ENCODE measurements around the gene PLP1.
"Not testable (repeated sequence)": the region's sequence is repeated elsewhere in the genome, so short reads cannot be mapped to it uniquely, and the experiment has no call there.

The PLP1 gene

DNA sequence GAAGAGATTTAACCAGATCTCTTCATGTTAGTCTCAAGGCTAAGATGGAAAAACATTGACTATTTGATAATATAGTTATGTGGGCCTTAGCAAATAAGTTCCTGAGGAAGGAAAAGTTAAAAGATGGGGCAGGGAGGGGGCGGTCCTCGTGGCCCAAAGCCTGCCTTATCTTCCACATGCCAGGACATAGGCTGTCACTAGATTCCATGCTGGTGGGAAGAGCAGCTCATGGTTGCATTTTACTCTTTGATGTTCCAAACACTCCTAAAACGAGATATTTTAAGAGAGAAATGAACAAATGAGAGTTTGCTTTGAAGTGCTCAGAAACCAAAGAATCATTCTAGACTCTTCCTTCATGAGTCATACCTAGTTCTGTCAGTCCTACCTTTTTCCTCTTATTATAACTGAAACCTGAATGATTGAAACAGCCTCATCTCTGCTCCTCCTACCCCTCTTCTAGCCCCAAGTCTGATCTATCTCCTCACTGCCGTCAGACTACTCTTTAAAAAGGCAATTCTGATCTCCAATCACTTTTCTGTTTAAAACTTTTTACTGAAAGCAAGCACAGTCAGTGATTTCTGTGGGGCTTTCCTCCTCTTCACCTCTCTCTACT, 30.3 kb downstream of the PLP1 start:
- DNase-seq (ENCODE audit: low read depth, low spot score), result no peak
- Histone ChIP-seq H3K36me3 (ENCODE audit: insufficient read depth, insufficient read length, low read length) (no peaks in the 10 kb centered on the region), H3K4me3 (ENCODE audit: insufficient read length, low read depth) (no peak overlapping the region), H3K9me3 (ENCODE audit: insufficient read depth, low read length) (no peaks in the 10 kb centered on the region), H3K4me1 (ENCODE audit: insufficient read depth, insufficient read length) (peaks cover 2% of the 10 kb centered on the region), H3K9ac (ENCODE audit: insufficient read length, low read depth) (no peak overlapping the region), H3K27me3 (ENCODE audit: insufficient read depth, insufficient read length) (no peaks in the 10 kb centered on the region)
- TF ChIP-seq ZNF274 (IDR thresholded peaks at IDR 0.05; ENCODE audit: low read depth, low read length), result no peak
- no peak for TF ChIP-seq SUZ12 (IDR thresholded peaks at IDR 0.05; ENCODE audit: extremely low read depth, insufficient read depth, insufficient read length)
- no peak for TF ChIP-seq YY1 (IDR thresholded peaks at IDR 0.05; ENCODE audit: insufficient read depth, insufficient read length)

DNA sequence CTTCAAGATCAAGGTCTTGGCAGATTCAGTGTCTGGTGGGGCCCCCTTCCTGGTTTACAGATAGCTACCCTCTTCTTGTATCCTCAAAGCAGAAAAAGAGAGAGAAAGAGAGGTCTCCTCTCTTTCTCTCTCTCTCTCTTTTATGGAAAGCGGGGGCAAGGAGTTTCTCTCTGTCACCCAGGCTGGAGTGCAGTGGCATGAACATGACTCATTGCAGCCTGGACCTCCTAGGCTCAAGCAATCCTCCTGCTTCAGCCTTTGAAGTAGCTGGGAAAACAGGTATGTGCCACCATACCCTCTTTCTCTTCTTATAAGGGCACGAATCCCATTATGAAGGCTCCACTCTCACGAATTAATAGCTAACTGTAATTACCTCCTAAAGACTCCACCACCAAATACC, 35.2 kb downstream of the PLP1 start:
- no peak for DNase-seq (ENCODE audit: low read depth, low spot score)
- no peaks in the 10 kb centered on the region for H3K27me3 ChIP-seq (ENCODE audit: insufficient read depth, insufficient read length)
- no peak overlapping the region for H3K9ac ChIP-seq (ENCODE audit: insufficient read length, low read depth)
- H3K36me3 ChIP-seq (ENCODE audit: insufficient read depth, insufficient read length, low read length), result no peaks in the 10 kb centered on the region
- H3K9me3 ChIP-seq (ENCODE audit: insufficient read depth, low read length), result no peaks in the 10 kb centered on the region
- TF ChIP-seq ZNF274 (IDR thresholded peaks at IDR 0.05; ENCODE audit: low read depth, low read length), result no peak
- no peak for TF ChIP-seq YY1 (IDR thresholded peaks at IDR 0.05; ENCODE audit: insufficient read depth, insufficient read length)
- no peak for TF ChIP-seq SUZ12 (IDR thresholded peaks at IDR 0.05; ENCODE audit: extremely low read depth, insufficient read depth, insufficient read length)
- peaks cover 2% of the 10 kb centered on the region for H3K4me1 ChIP-seq (ENCODE audit: insufficient read depth, insufficient read length)
- no peak overlapping the region for H3K4me3 ChIP-seq (ENCODE audit: insufficient read length, low read depth)

DNA sequence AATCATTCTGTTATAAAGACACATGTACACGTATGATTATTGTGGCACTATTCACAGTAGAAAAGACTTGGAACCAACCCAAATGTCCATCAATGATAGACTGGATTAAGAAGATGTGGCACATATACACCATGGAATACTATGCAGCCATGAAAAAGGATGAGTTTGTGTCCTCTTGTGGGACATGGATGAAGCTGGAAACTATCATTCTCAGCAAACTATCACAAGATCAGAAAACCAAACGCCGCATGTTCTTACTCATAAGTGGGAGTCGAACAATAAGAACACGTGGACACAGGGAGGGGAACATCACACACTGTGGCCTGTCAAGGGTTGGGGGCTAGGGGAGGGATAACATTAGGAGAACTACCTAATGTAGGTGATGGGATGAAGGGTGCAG, 40.5 kb downstream of the PLP1 start:
- H3K9ac ChIP-seq (ENCODE audit: insufficient read length, low read depth); H3K9me3 ChIP-seq (ENCODE audit: insufficient read depth, low read length); H3K4me3 ChIP-seq (ENCODE audit: insufficient read length, low read depth); H3K4me1 ChIP-seq (ENCODE audit: insufficient read depth, insufficient read length); H3K27me3 ChIP-seq (ENCODE audit: insufficient read depth, insufficient read length); H3K36me3 ChIP-seq (ENCODE audit: insufficient read depth, insufficient read length, low read length); DNase-seq (ENCODE audit: low read depth, low spot score): not testable (repeated sequence)

DNA sequence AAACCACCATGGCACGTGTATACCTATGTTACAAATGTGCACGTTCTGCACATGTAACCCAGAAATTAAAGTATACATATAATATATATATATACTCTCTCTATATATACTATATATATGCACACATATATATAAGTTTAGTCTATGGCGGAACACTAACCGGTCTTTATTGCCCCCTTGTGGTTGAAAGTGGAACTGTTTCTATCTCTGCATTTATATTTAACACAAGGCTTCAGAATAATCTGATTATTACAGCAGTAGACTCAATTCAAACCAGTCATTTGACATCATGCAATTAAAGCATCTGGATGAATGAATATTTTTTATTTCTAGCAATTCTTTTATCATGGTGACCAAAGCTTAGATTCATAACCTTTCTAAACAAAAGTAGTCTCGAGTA, 40.9 kb downstream of the PLP1 start:
- DNase-seq (ENCODE audit: low read depth, low spot score), result no peak
- Histone ChIP-seq H3K9ac (ENCODE audit: insufficient read length, low read depth) (no peak overlapping the region), H3K4me3 (ENCODE audit: insufficient read length, low read depth) (no peak overlapping the region), H3K36me3 (ENCODE audit: insufficient read depth, insufficient read length, low read length) (no peaks in the 10 kb centered on the region), H3K27me3 (ENCODE audit: insufficient read depth, insufficient read length) (no peaks in the 10 kb centered on the region), H3K4me1 (ENCODE audit: insufficient read depth, insufficient read length) (no peaks in the 10 kb centered on the region), H3K9me3 (ENCODE audit: insufficient read depth, low read length) (no peaks in the 10 kb centered on the region)
- TF ChIP-seq ZNF274 (IDR thresholded peaks at IDR 0.05; ENCODE audit: low read depth, low read length) (no peak), YY1 (IDR thresholded peaks at IDR 0.05; ENCODE audit: insufficient read depth, insufficient read length) (no peak), SUZ12 (IDR thresholded peaks at IDR 0.05; ENCODE audit: extremely low read depth, insufficient read depth, insufficient read length) (no peak)

DNA sequence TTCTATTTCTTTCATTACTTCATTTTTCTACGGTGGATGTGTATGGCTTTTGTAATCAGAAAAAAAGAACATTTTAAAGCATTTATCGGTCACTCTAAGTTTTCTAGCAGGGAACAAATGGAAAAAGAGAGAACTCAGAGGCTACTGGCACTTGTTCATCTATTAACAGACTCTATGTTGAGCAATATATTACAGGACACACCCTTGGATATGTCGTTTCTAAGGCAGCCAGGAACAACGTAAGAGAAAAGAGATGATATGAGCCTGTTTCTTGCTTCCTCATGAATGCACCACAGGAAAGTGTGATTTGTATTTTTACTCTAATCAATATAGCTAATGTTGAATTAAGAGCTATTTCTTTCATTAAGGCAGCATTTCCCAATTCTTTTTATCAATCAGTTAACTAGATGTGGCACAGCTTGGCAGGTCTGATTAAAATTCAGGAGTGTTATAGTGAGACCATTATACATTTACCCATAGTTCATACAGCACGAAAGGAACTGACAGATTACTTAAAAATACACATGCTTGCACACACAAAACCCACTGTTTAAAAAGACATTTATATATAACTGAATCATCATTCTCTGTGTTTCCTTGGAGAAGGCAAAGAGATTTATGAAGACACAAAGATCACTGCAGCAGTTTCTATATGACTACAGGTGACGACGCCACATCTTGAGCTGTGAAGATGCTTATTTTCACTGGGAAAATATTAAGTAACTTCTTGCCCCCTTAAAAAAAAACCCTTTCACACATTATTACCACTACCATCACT, 42.4 kb downstream of the PLP1 start:
- no peak overlapping the region for H3K9ac ChIP-seq (ENCODE audit: insufficient read length, low read depth)
- no peaks in the 10 kb centered on the region for H3K4me1 ChIP-seq (ENCODE audit: insufficient read depth, insufficient read length)
- DNase-seq (ENCODE audit: low read depth, low spot score), result no peak
- H3K9me3 ChIP-seq (ENCODE audit: insufficient read depth, low read length), result no peaks in the 10 kb centered on the region
- H3K4me3 ChIP-seq (ENCODE audit: insufficient read length, low read depth), result no peak overlapping the region
- no peak for TF ChIP-seq SUZ12 (IDR thresholded peaks at IDR 0.05; ENCODE audit: extremely low read depth, insufficient read depth, insufficient read length)
- TF ChIP-seq YY1 (IDR thresholded peaks at IDR 0.05; ENCODE audit: insufficient read depth, insufficient read length), result no peak
- TF ChIP-seq ZNF274 (IDR thresholded peaks at IDR 0.05; ENCODE audit: low read depth, low read length), result no peak
- H3K27me3 ChIP-seq (ENCODE audit: insufficient read depth, insufficient read length), result no peaks in the 10 kb centered on the region
- no peaks in the 10 kb centered on the region for H3K36me3 ChIP-seq (ENCODE audit: insufficient read depth, insufficient read length, low read length)

DNA sequence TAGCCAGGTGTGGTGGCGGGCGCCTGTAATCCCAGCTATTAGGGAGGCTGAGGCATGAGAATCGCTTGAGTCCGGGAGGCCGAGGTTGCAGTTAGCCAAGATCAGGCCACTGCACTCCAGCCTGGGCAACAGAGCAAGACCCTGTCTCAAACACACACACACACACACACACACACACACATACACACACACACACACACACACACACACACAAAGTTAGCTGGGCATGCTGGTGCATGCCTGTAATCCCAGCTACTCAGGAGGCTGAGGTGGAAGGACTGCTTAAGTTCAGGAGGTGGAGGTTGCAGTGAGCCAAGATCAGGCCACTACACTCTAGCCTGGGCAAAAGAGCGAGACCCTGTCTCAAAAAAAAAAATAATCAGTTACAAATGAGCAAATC, 44.2 kb downstream of the PLP1 start:
- H3K4me1 ChIP-seq (ENCODE audit: insufficient read depth, insufficient read length); H3K27me3 ChIP-seq (ENCODE audit: insufficient read depth, insufficient read length); H3K36me3 ChIP-seq (ENCODE audit: insufficient read depth, insufficient read length, low read length); H3K9ac ChIP-seq (ENCODE audit: insufficient read length, low read depth); H3K4me3 ChIP-seq (ENCODE audit: insufficient read length, low read depth); DNase-seq (ENCODE audit: low read depth, low spot score); H3K9me3 ChIP-seq (ENCODE audit: insufficient read depth, low read length): not testable (repeated sequence)

DNA sequence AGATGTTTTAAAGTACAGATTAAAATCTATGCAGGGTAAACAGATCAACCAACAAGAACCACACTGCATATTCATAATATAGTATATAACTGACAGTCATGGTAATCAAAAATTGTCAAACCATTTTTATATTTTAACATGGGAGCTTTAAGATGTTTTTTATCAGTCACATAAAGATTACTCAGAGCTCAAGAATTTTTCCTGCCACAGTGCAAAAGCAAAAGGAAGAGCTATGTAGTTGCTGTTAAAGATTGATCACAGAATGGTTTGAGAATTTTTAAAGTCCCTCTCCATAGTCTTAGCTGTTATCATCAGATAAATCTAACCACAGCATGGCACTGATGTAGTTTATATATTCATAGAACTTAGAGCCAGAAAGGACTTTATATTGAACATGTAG, 47.0 kb downstream of the PLP1 start:
- Histone ChIP-seq H3K9ac (ENCODE audit: insufficient read length, low read depth) (no peak overlapping the region), H3K9me3 (ENCODE audit: insufficient read depth, low read length) (no peaks in the 10 kb centered on the region), H3K36me3 (ENCODE audit: insufficient read depth, insufficient read length, low read length) (no peaks in the 10 kb centered on the region), H3K4me3 (ENCODE audit: insufficient read length, low read depth) (no peak overlapping the region), H3K4me1 (ENCODE audit: insufficient read depth, insufficient read length) (no peaks in the 10 kb centered on the region), H3K27me3 (ENCODE audit: insufficient read depth, insufficient read length) (peaks cover 2% of the 10 kb centered on the region)
- TF ChIP-seq SUZ12 (IDR thresholded peaks at IDR 0.05; ENCODE audit: extremely low read depth, insufficient read depth, insufficient read length) (no peak), YY1 (IDR thresholded peaks at IDR 0.05; ENCODE audit: insufficient read depth, insufficient read length) (no peak), ZNF274 (IDR thresholded peaks at IDR 0.05; ENCODE audit: low read depth, low read length) (no peak)
- no peak for DNase-seq (ENCODE audit: low read depth, low spot score)

Data from NT2/D1 (cell line).